ENCODE results near the gene CTF1. TPM values are rescaled to one million over a fixed set of nuclear protein-coding genes. Genes with fewer than 3 reads are reported as not detected.

The CTF1 gene
- total RNA-seq, 2 donors from 2014 or later: 3.1 to 3.3 TPM

GRCh38 chr16:30892670-30893416, 3.6 kb upstream of the CTF1 start:
- Mint-ChIP-seq H3K9me3 (no peaks in the 10 kb centered on the region), H3K4me1 (peaks cover 20% of the 10 kb centered on the region), H3K4me3 (peak overlapping the region; percentile 74), H3K27me3 (ENCODE audit: insufficient read depth) (no peaks in the 10 kb centered on the region), H3K27ac (peak overlapping the region; percentile 30), H3K36me3 (ENCODE audit: low read depth) (peaks cover 28% of the 10 kb centered on the region)
- peaks cover 15% of the 10 kb centered on the region for H3K4me1 ChIP-seq (ENCODE audit: control insufficient read depth, insufficient read depth, low read length)
- H3K36me3 ChIP-seq (ENCODE audit: control insufficient read depth, insufficient read depth, low read length): peaks cover 39% of the 10 kb centered on the region
- TF ChIP-seq, protein P1, sequence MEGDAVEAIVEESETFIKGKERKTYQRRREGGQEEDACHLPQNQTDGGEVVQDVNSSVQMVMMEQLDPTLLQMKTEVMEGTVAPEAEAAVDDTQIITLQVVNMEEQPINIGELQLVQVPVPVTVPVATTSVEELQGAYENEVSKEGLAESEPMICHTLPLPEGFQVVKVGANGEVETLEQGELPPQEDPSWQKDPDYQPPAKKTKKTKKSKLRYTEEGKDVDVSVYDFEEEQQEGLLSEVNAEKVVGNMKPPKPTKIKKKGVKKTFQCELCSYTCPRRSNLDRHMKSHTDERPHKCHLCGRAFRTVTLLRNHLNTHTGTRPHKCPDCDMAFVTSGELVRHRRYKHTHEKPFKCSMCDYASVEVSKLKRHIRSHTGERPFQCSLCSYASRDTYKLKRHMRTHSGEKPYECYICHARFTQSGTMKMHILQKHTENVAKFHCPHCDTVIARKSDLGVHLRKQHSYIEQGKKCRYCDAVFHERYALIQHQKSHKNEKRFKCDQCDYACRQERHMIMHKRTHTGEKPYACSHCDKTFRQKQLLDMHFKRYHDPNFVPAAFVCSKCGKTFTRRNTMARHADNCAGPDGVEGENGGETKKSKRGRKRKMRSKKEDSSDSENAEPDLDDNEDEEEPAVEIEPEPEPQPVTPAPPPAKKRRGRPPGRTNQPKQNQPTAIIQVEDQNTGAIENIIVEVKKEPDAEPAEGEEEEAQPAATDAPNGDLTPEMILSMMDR (conservative IDR thresholded peaks at IDR 0.05): no peak
- no peaks in the 10 kb centered on the region for H3K9me3 ChIP-seq (ENCODE audit: control insufficient read depth, low read length)
- H3K4me3 ChIP-seq (ENCODE audit: low read length): peak overlapping the region; percentile 88
- H3K9ac ChIP-seq (ENCODE audit: extremely low read depth, low read length, poor library complexity, severe bottlenecking): peak overlapping the region; percentile 75
- H3K27ac ChIP-seq (ENCODE audit: low read depth, low read length): no peak overlapping the region
- no peaks in the 10 kb centered on the region for H3K27me3 ChIP-seq (ENCODE audit: control insufficient read depth, insufficient read depth, low read length, poor library complexity, severe bottlenecking)
- no peak for DNase-seq
- 78 to 88% methylated on average over 5 to 19 of the region's 20 CpGs for whole genome bisulfite sequencing, 2 experiments (ENCODE audit: insufficient coverage in 1 of 2, insufficient read length in 1 of 2)

GRCh38 chr16:30893417-30893743, 3.0 kb upstream of the CTF1 start:
- no peak overlapping the region for H3K27ac Mint-ChIP-seq
- no peaks in the 10 kb centered on the region for H3K27me3 Mint-ChIP-seq (ENCODE audit: insufficient read depth)
- Histone ChIP-seq H3K9ac (ENCODE audit: extremely low read depth, low read length, poor library complexity, severe bottlenecking) (peak overlapping the region; percentile 75), H3K36me3 (ENCODE audit: control insufficient read depth, insufficient read depth, low read length) (peaks cover 34% of the 10 kb centered on the region), H3K4me3 (ENCODE audit: low read length) (peak overlapping the region; percentile 88), H3K4me1 (ENCODE audit: control insufficient read depth, insufficient read depth, low read length) (peaks cover 15% of the 10 kb centered on the region), H3K27ac (ENCODE audit: low read depth, low read length) (no peak overlapping the region), H3K27me3 (ENCODE audit: control insufficient read depth, insufficient read depth, low read length, poor library complexity, severe bottlenecking) (no peaks in the 10 kb centered on the region), H3K9me3 (ENCODE audit: control insufficient read depth, low read length) (no peaks in the 10 kb centered on the region)
- DNase-seq: peak; percentile 60
- WGBS, 2 experiments (ENCODE audit: insufficient coverage in 1 of 2, insufficient read length in 1 of 2): 7 to 20% methylated on average over 6 to 11 of the region's 11 CpGs
- TF ChIP-seq, protein P1 (conservative IDR thresholded peaks at IDR 0.05): no peak
- peaks cover 20% of the 10 kb centered on the region for H3K4me1 Mint-ChIP-seq
- peaks cover 25% of the 10 kb centered on the region for H3K36me3 Mint-ChIP-seq (ENCODE audit: low read depth)
- peak overlapping the region; percentile 74 for H3K4me3 Mint-ChIP-seq
- no peaks in the 10 kb centered on the region for H3K9me3 Mint-ChIP-seq

DNA sequence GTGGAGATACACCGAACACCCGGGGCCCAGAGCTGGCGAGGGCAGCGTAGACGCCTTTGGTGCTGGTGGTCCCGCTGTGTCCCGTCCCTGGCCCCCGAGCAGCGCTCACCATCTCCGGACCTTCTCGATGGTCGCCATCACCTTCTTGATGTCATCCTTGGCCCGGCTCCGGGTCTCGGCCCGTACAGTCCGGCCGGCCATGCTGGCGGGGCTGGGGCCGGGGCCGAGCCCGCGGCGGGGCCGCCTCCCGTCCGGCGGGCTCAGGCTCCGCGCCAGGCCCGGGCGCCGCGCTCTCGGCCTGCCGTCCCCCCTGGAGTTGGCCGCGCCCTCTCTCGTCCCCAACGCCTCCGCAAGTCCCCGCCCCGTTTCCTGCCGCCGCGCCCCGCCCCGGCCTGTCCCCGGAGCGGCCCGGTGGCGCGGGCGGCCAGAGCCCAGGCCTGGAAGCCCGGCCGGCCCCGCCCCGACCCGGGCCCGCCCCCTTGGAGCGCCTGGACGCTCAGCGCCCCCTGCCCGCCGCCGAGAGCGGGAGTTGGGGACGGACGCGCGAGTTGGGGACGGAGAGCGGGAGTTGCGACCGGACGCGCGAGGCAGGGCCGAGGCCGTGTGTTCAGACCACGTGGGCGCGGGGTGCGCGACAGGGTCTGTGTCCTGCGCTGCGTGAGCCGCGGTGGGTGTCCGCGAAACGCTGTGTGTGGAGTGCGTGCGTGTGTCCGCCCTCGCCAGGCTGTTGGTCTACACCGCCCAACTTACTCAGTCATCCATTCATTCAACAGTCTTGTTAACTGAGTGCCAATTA, 2.5 kb upstream of the CTF1 start, which contains the start of gene BCL7C:
TSS of gene BCL7C (minus strand) at position 334 of the 796 bp plus-strand sequence. CDS start at position 201, 133 bp downstream.
- TF ChIP-seq, protein P1 (conservative IDR thresholded peaks at IDR 0.05): peak; percentile 64
- Histone ChIP-seq H3K4me3 (ENCODE audit: low read length) (peak within 1 kb of the TSS; percentile 88), H3K36me3 (ENCODE audit: control insufficient read depth, insufficient read depth, low read length) (peaks cover 29% of the 10 kb centered on the region), H3K27ac (ENCODE audit: low read depth, low read length) (no peak within 1 kb of the TSS), H3K4me1 (ENCODE audit: control insufficient read depth, insufficient read depth, low read length) (peaks cover 15% of the 10 kb centered on the region), H3K9me3 (ENCODE audit: control insufficient read depth, low read length) (no peaks in the 10 kb centered on the region), H3K27me3 (ENCODE audit: control insufficient read depth, insufficient read depth, low read length, poor library complexity, severe bottlenecking) (no peaks in the 10 kb centered on the region), H3K9ac (ENCODE audit: extremely low read depth, low read length, poor library complexity, severe bottlenecking) (peak within 1 kb of the TSS; percentile 75)
- Mint-ChIP-seq H3K4me1 (peaks cover 20% of the 10 kb centered on the region), H3K36me3 (ENCODE audit: low read depth) (peaks cover 20% of the 10 kb centered on the region), H3K27me3 (ENCODE audit: insufficient read depth) (no peaks in the 10 kb centered on the region), H3K27ac (peak within 1 kb of the TSS; percentile 84), H3K4me3 (peak within 1 kb of the TSS; percentile 74), H3K9me3 (no peaks in the 10 kb centered on the region)
- 1 to 2% methylated on average over 33 to 97 of the region's 97 CpGs for WGBS, 2 experiments (ENCODE audit: insufficient coverage in 1 of 2, insufficient read length in 1 of 2)
- peak; percentile 96 for DNase-seq
